Common myeloid progenitor, CD34-positive (primary cell): Measurements from ENCODE around the gene ATP5IF1.

ENCODE experiments used
- CTCF ChIA-PET: fragments of 350-600 bp; sonication (Branson Sonifier 250); formaldehyde crosslinking; loops from one replicate; lab custom pipeline; 2021; ENCODE audit warnings: antibody characterized with exemption; lab: Charles Lee
- POLR2A ChIA-PET: fragments of 350-600 bp; sonication (Branson Sonifier 250); formaldehyde crosslinking; loops from one replicate; lab custom pipeline; 2021; ENCODE audit warnings: antibody characterized with exemption; lab: Charles Lee
- DNase-seq, 3 donors: peaks; one replicate each; pipeline versions ENCODE4 v3.0.0 to v3.0.0-alpha.2; 2013
- H3K27ac ChIP-seq, 2 experiments: 1 replicate in 1 of 2; 2 replicates in 1 of 2; pipeline ENCODE4 v1.7.0; 2013; ENCODE audit warnings: inconsistent platforms in 2 of 2, low read length in 2 of 2, mild to moderate bottlenecking in 2 of 2, low read depth in 1 of 2, moderate library complexity in 1 of 2; ENCODE audit not compliant: severe bottlenecking in 2 of 2, insufficient read depth in 1 of 2, poor library complexity in 1 of 2
- H3K27me3 ChIP-seq, 5 experiments: replicated peaks in 2 of 5; 1 replicate in 3 of 5; 2 replicates in 2 of 5; pipeline versions ENCODE4 v1.6.1 to v1.7.0; 2013; ENCODE audit warnings: low read length in 4 of 5, mild to moderate bottlenecking in 2 of 5, moderate library complexity in 2 of 5, inconsistent platforms in 1 of 5; ENCODE audit not compliant: insufficient read depth in 5 of 5, control insufficient read depth in 4 of 5
- H3K36me3 ChIP-seq, 4 experiments: 1 replicate in 2 of 4; 2 replicates in 2 of 4; pipeline versions ENCODE4 v1.6.1 to v1.7.0; 2013; ENCODE audit warnings: low read length in 3 of 4, control low read depth in 1 of 4, mild to moderate bottlenecking in 1 of 4; ENCODE audit not compliant: control insufficient read depth in 4 of 4, insufficient read depth in 4 of 4
- H3K4me1 ChIP-seq, 4 experiments: 1 replicate in 3 of 4; 2 replicates in 1 of 4; pipeline versions ENCODE4 v1.6.1 to v1.7.1; 2013; ENCODE audit warnings: low read length in 3 of 4, mild to moderate bottlenecking in 3 of 4, control low read depth in 1 of 4, inconsistent platforms in 1 of 4, moderate library complexity in 1 of 4; ENCODE audit not compliant: control insufficient read depth in 4 of 4, insufficient read depth in 4 of 4; ENCODE audit errors: control extremely low read depth in 1 of 4
- H3K4me3 ChIP-seq, 7 experiments: 1 replicate in 4 of 7; 2 replicates in 3 of 7; pipeline versions ENCODE4 v1.5.1 to v1.7.0; 2013; ENCODE audit warnings: mild to moderate bottlenecking in 7 of 7, low read length in 6 of 7, moderate library complexity in 6 of 7, inconsistent platforms in 2 of 7, low read depth in 2 of 7, control low read depth in 1 of 7; ENCODE audit not compliant: insufficient read depth in 4 of 7, control insufficient read depth in 1 of 7; ENCODE audit errors: extremely low read depth in 1 of 7
- H3K9me3 ChIP-seq, 5 experiments: 1 replicate in 4 of 5; 2 replicates in 1 of 5; pipeline versions ENCODE4 v1.6.1 to v1.7.1; 2013; ENCODE audit warnings: low read length in 4 of 5, mild to moderate bottlenecking in 2 of 5, inconsistent platforms in 1 of 5, low read depth in 1 of 5, moderate library complexity in 1 of 5; ENCODE audit not compliant: control insufficient read depth in 4 of 5, insufficient read depth in 2 of 5; ENCODE audit errors: control extremely low read depth in 1 of 5
- WGBS: methylation state at CpG from one replicate; pipeline ENCODE4 v1.1.5; 2013; ENCODE audit not compliant: insufficient coverage; 5-methylcytosine and 5-hydroxymethylcytosine counted together

Gene ATP5IF1

DNA sequence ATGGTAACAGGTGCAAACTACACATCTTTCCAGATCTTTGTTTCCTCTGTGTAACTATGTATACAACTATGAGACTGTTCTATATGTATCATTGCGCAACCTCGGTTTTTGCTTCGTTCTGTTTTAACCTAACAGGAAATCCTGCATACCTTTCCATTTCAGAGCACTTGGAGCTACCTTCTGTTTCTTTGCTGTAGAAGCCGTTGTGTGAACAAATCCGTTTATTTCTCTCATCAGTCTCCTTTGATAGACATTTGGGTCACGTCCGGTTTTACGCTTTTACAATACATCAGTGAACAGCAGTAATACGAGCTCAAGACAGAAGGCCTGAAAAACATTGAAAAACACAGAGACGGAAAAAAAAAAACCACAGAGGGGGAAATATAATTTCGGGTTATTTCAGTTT lies 10.5 kb downstream of the ATP5IF1 start:
- DNase-seq: peak in 2 of 3 donors; percentile 86 to 90
- WGBS: 0% methylated on average over 3 of the region's 11 CpGs
- POLR2A ChIA-PET: interaction anchor here (1.3 kb wide), 1 partner anchor 14 kb away, joined by 3 read pairs; no protein-coding TSS in a partner anchor
- CTCF ChIA-PET: interaction anchor here (0.6 to 1.4 kb wide), 3 partner anchors 9 to 107 kb away, joined by 3 to 5 read pairs (median 4); no protein-coding TSS in a partner anchor
- Histone ChIP-seq H3K4me1 (peaks cover 36 to 70% (median 57%) of the 10 kb centered on the region in 4 experiments), H3K27me3 (no peaks in the 10 kb centered on the region), H3K36me3 (no peaks in the 10 kb centered on the region), H3K27ac (peak overlapping the region; percentile 95 to 96), H3K4me3 (peak overlapping the region; percentile 68 to 93 (median 78)), H3K9me3 (no peaks in the 10 kb centered on the region)

DNA sequence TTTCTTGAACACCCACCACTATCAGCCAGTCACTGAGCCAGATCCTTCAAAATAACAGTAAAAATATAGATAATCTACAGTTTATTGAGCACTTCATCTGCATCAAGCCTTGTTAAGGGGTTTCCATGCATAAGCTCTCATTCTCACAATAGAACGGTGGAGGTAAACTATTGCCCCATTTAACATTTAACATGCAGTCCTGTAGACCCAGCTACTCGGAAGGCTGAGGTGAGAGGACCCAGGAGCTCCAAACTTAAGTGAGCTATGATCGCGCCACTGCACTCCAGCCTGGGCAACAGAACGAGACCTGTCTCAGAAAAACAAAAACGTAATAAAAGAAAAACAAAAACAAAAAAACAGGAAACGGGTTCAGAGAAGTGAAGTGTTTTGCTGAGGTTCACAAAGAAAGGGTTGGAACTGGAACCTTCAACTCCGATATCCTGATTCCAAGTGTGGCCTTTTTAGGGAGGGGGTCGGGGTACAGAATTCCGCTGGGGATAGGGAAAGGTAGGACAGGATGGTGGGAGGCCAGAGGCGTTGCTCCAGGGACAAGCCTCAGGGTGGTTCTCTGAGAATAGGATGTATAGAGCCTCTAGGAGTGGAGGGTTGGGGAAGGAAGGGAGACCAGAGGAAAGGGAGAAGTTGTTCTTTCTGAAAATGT lies 11.8 kb downstream of the ATP5IF1 start:
- H3K4me1 ChIP-seq: peaks cover 35 to 67% (median 55%) of the 10 kb centered on the region in 4 experiments
- POLR2A ChIA-PET: interaction anchor here (0.6 to 1.7 kb wide), 3 partner anchors 60 to 120 kb away, joined by 3 to 10 read pairs (median 6); partner anchors contain the start of gene MED18

DNA sequence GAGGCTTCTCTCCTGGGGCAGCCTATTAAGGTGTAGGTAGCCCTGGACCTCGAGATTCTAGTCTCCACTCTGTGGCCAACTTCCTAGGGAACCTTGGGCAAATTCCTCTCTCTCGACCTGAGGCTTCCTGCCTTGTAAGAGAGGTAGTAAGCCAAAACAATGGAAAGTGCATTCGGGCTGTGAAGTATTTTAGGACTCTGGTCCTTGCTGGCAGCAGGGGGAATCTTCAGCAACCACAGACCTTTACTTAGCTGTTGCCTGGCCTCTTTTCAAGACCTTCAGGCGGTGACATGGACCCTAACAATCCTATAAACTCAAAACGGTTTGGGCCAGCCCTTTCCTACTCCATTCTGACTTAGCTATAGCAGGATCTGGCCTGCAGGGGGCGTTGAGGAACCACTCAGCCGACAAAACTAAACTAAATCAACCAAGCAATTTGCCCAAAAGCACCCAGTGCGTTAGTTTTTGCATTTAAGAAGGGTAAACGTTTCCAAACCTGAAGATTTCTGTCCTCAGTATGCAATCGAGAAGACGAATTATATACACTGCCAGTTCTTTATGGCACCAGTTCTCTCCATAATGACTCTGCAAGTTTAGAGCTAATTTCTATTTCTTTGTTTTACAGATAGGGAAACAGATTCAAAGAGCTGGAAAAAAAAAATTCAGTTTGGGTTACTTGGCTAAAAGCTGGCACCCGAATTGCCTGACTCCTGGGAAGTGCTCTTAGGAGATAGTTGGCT lies 12.5 kb downstream of the ATP5IF1 start:
- no peaks in the 10 kb centered on the region for H3K9me3 ChIP-seq
- no peaks in the 10 kb centered on the region for H3K27me3 ChIP-seq
- DNase-seq: peak; percentile 81 to 90 (median 88)
- 8% methylated on average over 9 of the region's 12 CpGs for WGBS
- POLR2A ChIA-PET: interaction anchor here (0.6 to 1.7 kb wide), 5 partner anchors 11 to 223 kb away, joined by 3 to 10 read pairs (median 5); partner anchors contain the start of genes MED18 and SESN2
- peaks cover 28 to 60% (median 48%) of the 10 kb centered on the region in 4 experiments for H3K4me1 ChIP-seq
- H3K27ac ChIP-seq: peak overlapping the region; percentile 56 to 95
- H3K36me3 ChIP-seq: no peaks in the 10 kb centered on the region
- peak overlapping the region in 5 of 7 experiments; percentile 24 to 68 (median 50) for H3K4me3 ChIP-seq
- CTCF ChIA-PET: interaction anchor here (0.6 to 4.0 kb wide), 35 partner anchors 10 to 356 kb away, joined by 3 to 19 read pairs (median 4); partner anchors contain the start of gene MED18

More for the DNA sequence above, 11.8 kb downstream of the ATP5IF1 start:
- Histone ChIP-seq H3K9me3 (no peaks in the 10 kb centered on the region), H3K4me3 (peak overlapping the region in 5 of 7 experiments; percentile 33 to 93 (median 68)), H3K36me3 (no peaks in the 10 kb centered on the region), H3K27me3 (no peaks in the 10 kb centered on the region), H3K27ac (peak overlapping the region; percentile 56 to 95)
- DNase-seq: no peak
- CTCF ChIA-PET: interaction anchor here (0.6 to 4.0 kb wide), 21 partner anchors 10 to 357 kb away, joined by 3 to 19 read pairs (median 8); partner anchors contain the start of gene MED18
- WGBS: 80% methylated on average over 7 of the region's 11 CpGs

DNA sequence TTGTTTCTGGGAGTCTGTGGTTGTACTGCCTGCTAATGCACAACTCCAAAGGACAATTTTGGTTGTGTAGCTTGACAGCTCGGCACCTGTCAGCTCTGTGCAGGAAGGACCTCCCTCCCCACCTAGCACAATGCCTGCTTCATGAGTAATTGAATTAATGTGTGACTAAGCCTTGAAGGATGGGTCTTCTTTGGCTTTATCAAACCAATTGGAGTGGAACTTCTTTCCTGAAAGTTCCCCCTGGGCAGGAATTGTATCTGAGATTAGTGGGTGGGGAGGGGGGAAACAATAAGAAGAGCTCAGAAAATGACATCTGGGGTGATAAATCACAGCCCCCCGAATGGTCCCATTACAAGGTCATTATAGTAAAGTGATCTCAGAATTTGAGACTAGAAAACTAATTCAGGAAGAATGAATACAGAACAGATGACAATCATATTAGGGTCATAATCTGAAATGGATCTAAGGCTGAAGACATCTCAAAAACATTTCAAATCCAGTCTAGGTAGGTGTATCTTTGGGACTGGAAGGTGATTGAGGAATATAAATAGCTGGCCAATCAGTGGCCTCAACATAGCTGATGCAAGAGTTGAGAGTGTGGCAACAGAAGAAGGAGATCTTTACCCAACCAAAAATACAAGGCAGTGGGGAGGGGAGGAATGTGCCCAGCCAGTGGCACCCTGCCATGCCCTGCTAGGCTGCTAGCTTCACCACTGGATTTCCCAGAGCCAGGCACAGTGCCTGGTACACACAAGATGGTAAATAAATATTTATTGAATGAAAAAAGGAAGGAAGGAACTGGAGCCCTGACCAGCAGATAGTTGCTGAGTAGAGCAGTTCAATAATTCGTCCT lies 13.3 kb downstream of the ATP5IF1 start:
- Histone ChIP-seq H3K4me1 (peaks cover 23 to 52% (median 40%) of the 10 kb centered on the region in 4 experiments), H3K9me3 (no peaks in the 10 kb centered on the region), H3K4me3 (peak overlapping the region in 5 of 7 experiments; percentile 24 to 68 (median 50)), H3K27ac (peak overlapping the region in 1 of 2 experiments; percentile 95), H3K27me3 (no peaks in the 10 kb centered on the region), H3K36me3 (no peaks in the 10 kb centered on the region)
- CTCF ChIA-PET: interaction anchor here (0.7 to 4.0 kb wide), 33 partner anchors 9 to 355 kb away, joined by 3 to 19 read pairs (median 5); partner anchors contain the start of gene MED18
- 33% methylated on average over 1 of the region's 3 CpGs for WGBS
- POLR2A ChIA-PET: interaction anchor here (0.8 to 1.7 kb wide), 4 partner anchors 10 to 222 kb away, joined by 3 to 10 read pairs (median 4); partner anchors contain the start of genes MED18 and SESN2
- DNase-seq: peak in 2 of 3 donors; percentile 45 to 60

DNA sequence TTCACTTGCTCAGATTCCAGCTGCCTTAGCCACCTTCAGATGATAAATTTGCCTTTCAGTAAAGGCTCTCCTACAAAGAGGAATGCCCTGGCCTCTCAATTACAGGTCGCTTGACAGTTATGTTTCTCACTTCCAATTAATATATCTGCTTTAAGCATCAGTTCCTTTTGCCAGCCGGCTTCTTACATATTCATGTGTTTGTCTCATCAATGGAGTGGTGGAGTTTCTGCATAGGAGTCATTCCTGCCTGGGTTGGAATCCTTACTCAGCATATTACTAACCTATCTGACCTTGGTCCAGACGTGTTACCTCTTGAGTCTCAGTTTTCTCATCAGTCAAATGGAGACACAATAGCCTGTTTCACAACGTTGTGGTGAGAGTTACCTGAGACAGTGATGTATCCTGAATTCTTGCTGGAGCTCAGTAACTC lies 14.0 kb downstream of the ATP5IF1 start:
- H3K4me3 ChIP-seq: no peak overlapping the region
- 83% methylated on average over 3 of the region's 4 CpGs for WGBS
- no peak overlapping the region for H3K27ac ChIP-seq
- no peaks in the 10 kb centered on the region for H3K36me3 ChIP-seq
- peaks cover 18 to 46% (median 34%) of the 10 kb centered on the region in 4 experiments for H3K4me1 ChIP-seq
- no peak for DNase-seq
- H3K27me3 ChIP-seq: no peaks in the 10 kb centered on the region
- CTCF ChIA-PET: interaction anchor here (1.0 to 4.0 kb wide), 16 partner anchors 10 to 123 kb away, joined by 3 to 19 read pairs (median 8); partner anchors contain the start of genes MED18 and SESN2
- POLR2A ChIA-PET: no interaction called here
- H3K9me3 ChIP-seq: no peaks in the 10 kb centered on the region
